OCI-LY1 (cell line): Measurements from ENCODE around the gene OCRL.

Experiments
- H2AFZ ChIP-seq: fragments of 200-600 bp; sonication (generic), shearing (Covaris generic); 2 replicates; pipeline ENCODE4 v1.6.0; 2014; ENCODE audit warnings: antibody characterized with exemption, mild to moderate bottlenecking, low read length
- H3F3A ChIP-seq: fragments of 200-600 bp; sonication (generic), shearing (Covaris generic); 2 replicates; pipeline ENCODE4 v1.6.0; 2014; ENCODE audit warnings: mild to moderate bottlenecking, antibody characterized with exemption, low read length, moderate library complexity; ENCODE audit not compliant: insufficient read depth
- H3K27ac ChIP-seq: fragments of 200-600 bp; sonication (generic); 2 replicates; pipeline ENCODE4 v1.5.1; 2014; ENCODE audit warnings: low read length, mixed run types, mild to moderate bottlenecking, low read depth; ENCODE audit not compliant: poor library complexity, severe bottlenecking
- H3K27me3 ChIP-seq: fragments of 200-600 bp; sonication (generic); 2 replicates; pipeline ENCODE4 v1.6.0; 2014; ENCODE audit warnings: antibody characterized with exemption, mild to moderate bottlenecking, low read length, moderate library complexity; ENCODE audit not compliant: insufficient read depth
- H3K36me3 ChIP-seq: fragments of 200-600 bp; sonication (generic); 2 replicates; pipeline ENCODE4 v1.6.1; 2014; ENCODE audit warnings: mild to moderate bottlenecking, antibody characterized with exemption, low read length, moderate library complexity, mixed read lengths; ENCODE audit not compliant: insufficient read depth
- H3K4me1 ChIP-seq: fragments of 200-600 bp; sonication (generic); 2 replicates; pipeline ENCODE4 v1.5.1; 2014; ENCODE audit warnings: mild to moderate bottlenecking, low read length, moderate library complexity; ENCODE audit not compliant: insufficient read depth, severe bottlenecking
- H3K4me2 ChIP-seq: fragments of 200-600 bp; sonication (generic), shearing (Covaris generic); 2 replicates; pipeline ENCODE4 v1.6.1; 2014; ENCODE audit warnings: low read length
- H3K4me3 ChIP-seq: fragments of 200-600 bp; sonication (generic); 2 replicates; pipeline ENCODE4 v1.5.1; 2014; ENCODE audit warnings: low read length, low read depth, mild to moderate bottlenecking, mixed read lengths; ENCODE audit not compliant: poor library complexity, severe bottlenecking
- H3K79me2 ChIP-seq: fragments of 200-600 bp; shearing (Covaris generic); 2 replicates; pipeline ENCODE4 v1.6.1; 2016; ENCODE audit warnings: mixed run types, low read length, mixed read lengths; ENCODE audit not compliant: insufficient read depth
- H3K9ac ChIP-seq: fragments of 200-600 bp; sonication (generic), shearing (Covaris generic); 2 replicates; pipeline ENCODE4 v1.6.1; 2014; ENCODE audit warnings: mild to moderate bottlenecking, low read length, mixed read lengths
- H3K9me2 ChIP-seq: fragments of 200-600 bp; sonication (generic), shearing (Covaris generic); 2 replicates; pipeline ENCODE4 v1.6.1; 2014; ENCODE audit warnings: low read depth, mild to moderate bottlenecking, low read length, mixed read lengths
- H3K9me3 ChIP-seq: fragments of 200-600 bp; shearing (Covaris generic); 2 replicates; pipeline ENCODE4 v1.6.1; 2014; ENCODE audit warnings: low read length, mixed read lengths
- H4K20me1 ChIP-seq: fragments of 200-600 bp; sonication (generic), shearing (Covaris generic); 2 replicates; pipeline ENCODE4 v1.6.0; 2016; ENCODE audit warnings: mild to moderate bottlenecking, low read length; ENCODE audit not compliant: insufficient read depth
- CTCF ChIP-seq: fragments of 200-600 bp; sonication (generic), shearing (Covaris generic); IDR thresholded peaks from 2 replicates; pipeline ENCODE4 v1.5.1; 2017; ENCODE audit warnings: mild to moderate bottlenecking, antibody characterized with exemption, low read length, moderate library complexity, mixed read lengths
- EZH2 ChIP-seq: fragments of 200-600 bp; sonication (generic), shearing (Covaris generic); IDR thresholded peaks from 2 replicates; pipeline ENCODE4 v1.8.0; 2017; ENCODE audit warnings: borderline replicate concordance, mixed run types, mild to moderate bottlenecking, antibody characterized with exemption, low read length, moderate library complexity, mixed read lengths

OCRL gene

GRCh38 chrX:129636175-129636681, 96.2 kb downstream of the OCRL start:
- H3K79me2 ChIP-seq: no peaks in the 10 kb centered on the region
- no peaks in the 10 kb centered on the region for H4K20me1 ChIP-seq
- H2AFZ ChIP-seq: no peak overlapping the region
- no peaks in the 10 kb centered on the region for H3K9me2 ChIP-seq
- TF ChIP-seq CTCF (no peak), EZH2 (no peak)
- H3K4me3 ChIP-seq: no peak overlapping the region
- H3K27ac ChIP-seq: no peak overlapping the region
- H3K27me3 ChIP-seq: no peaks in the 10 kb centered on the region
- H3K9me3 ChIP-seq: no peaks in the 10 kb centered on the region
- H3K4me2 ChIP-seq: no peak overlapping the region
- H3F3A ChIP-seq: no peaks in the 10 kb centered on the region
- no peaks in the 10 kb centered on the region for H3K4me1 ChIP-seq
- H3K9ac ChIP-seq: no peak overlapping the region
- no peaks in the 10 kb centered on the region for H3K36me3 ChIP-seq

- Histone ChIP-seq H3K79me2 (no peaks in the 10 kb centered on the region), H3K9me2 (no peaks in the 10 kb centered on the region), H4K20me1 (no peaks in the 10 kb centered on the region), H3K4me2 (no peak overlapping the region), H3K4me3 (no peak overlapping the region), H3F3A (no peaks in the 10 kb centered on the region), H2AFZ (no peak overlapping the region), H3K4me1 (no peaks in the 10 kb centered on the region), H3K27ac (no peak overlapping the region), H3K9me3 (no peaks in the 10 kb centered on the region), H3K27me3 (no peaks in the 10 kb centered on the region), H3K9ac (no peak overlapping the region), H3K36me3 (no peaks in the 10 kb centered on the region)
- TF ChIP-seq EZH2 (no peak), CTCF (peak; percentile 85)
Measured at GRCh38 chrX:129637217-129638109, 97.4 kb downstream of the OCRL start.

GRCh38 chrX:129638917-129639316, 98.9 kb downstream of the OCRL start:
- Histone ChIP-seq H3K79me2 (no peaks in the 10 kb centered on the region), H4K20me1 (no peaks in the 10 kb centered on the region), H3K4me2 (no peak overlapping the region), H3K36me3 (no peaks in the 10 kb centered on the region), H2AFZ (no peak overlapping the region), H3K27ac (no peak overlapping the region), H3K4me1 (no peaks in the 10 kb centered on the region), H3K9me2 (no peaks in the 10 kb centered on the region), H3F3A (no peaks in the 10 kb centered on the region), H3K27me3 (no peaks in the 10 kb centered on the region), H3K9ac (no peak overlapping the region), H3K4me3 (no peak overlapping the region), H3K9me3 (no peaks in the 10 kb centered on the region)
- TF ChIP-seq EZH2 (no peak), CTCF (no peak)
